ENCODE measurements around the gene PHF11.

- TF ChIP-seq CTCF (IDR thresholded peaks at IDR 0.05; ENCODE audit: borderline replicate concordance, extremely low read depth, low read length, poor library complexity, severe bottlenecking) = no peak
- no peak for TF ChIP-seq EZH2 (IDR thresholded peaks at IDR 0.05; ENCODE audit: borderline replicate concordance, low read depth, low read length, severe bottlenecking)
Measured at GRCh38 chr13:49561062-49561410, 65.3 kb downstream of the PHF11 start.

Measured in DND-41 (cell line).